H1 (cell line): Measurements from ENCODE around the gene ADARB2. TPM values are rescaled to one million over a fixed set of nuclear protein-coding genes. Genes with fewer than 3 reads are reported as not detected.

Experiments used
- CHD7 ChIP-seq: fragments of 300-600 bp; sonication (generic); IDR thresholded peaks from 2 replicates; pipeline ENCODE4 v1.7.1; 2012; ENCODE audit warnings: low read length, moderate library complexity, mild to moderate bottlenecking, inconsistent platforms; ENCODE audit not compliant: insufficient replicate concordance
- CREB1 ChIP-seq: IDR thresholded peaks from 2 replicates; pipeline ENCODE4 v1.6.1; 2012; ENCODE audit warnings: inconsistent platforms
- CTCF ChIP-seq, 3 experiments: IDR thresholded peaks; 1 replicate in 2 of 3; 2 replicates in 1 of 3; pipeline versions ENCODE4 v1.5.1 to v1.6.1; 2011; ENCODE audit warnings: low read length in 3 of 3, mild to moderate bottlenecking in 3 of 3, inconsistent platforms in 2 of 3, low read depth in 1 of 3, moderate library complexity in 1 of 3; ENCODE audit not compliant: insufficient read depth in 1 of 3; ENCODE audit errors: control extremely low read depth in 1 of 3
- SP1 ChIP-seq: IDR thresholded peaks from 2 replicates; pipeline ENCODE4 v1.6.1; 2011; ENCODE audit warnings: low read depth, low read length
- polyA plus RNA-seq, 7 experiments: library from polyadenylated mRNA; depleted of rRNA in 3 of 7; stranded (reverse) in 5 of 7; unstranded in 2 of 7; fragments of >200 nt in 5 of 7; fragments of 200-250 nt in 2 of 7; gene quantifications; 1 replicate in 5 of 7; 2 replicates in 1 of 7; 4 replicates in 1 of 7; pipeline versions ENCODE4 v1.2.1 to v1.2.3, GENCODE V29; 2011 to 2013; ENCODE audit warnings: missing spikeins in 2 of 7, mixed read lengths in 2 of 7
- total RNA-seq: library from RNA; stranded (reverse); fragmentation: NEBNext Ultra II Directional; extraction: Animal tissue kit (Norgen Biotek cat#: 25700); gene quantifications from 2 replicates; pipeline ENCODE4 v1.2.1, GENCODE V29; 2021

The ADARB2 gene
- total and polyA plus RNA-seq, 2 of the 8 experiments (the other 6 are each of a cell fraction or from before 2014, with no cell fraction given): 2.2 to 2.8 TPM

- no peak for TF ChIP-seq CHD7
- no peak for TF ChIP-seq CREB1
- TF ChIP-seq SP1: no peak
- no peak for TF ChIP-seq CTCF (IDR thresholded peaks at IDR 0.05; ENCODE audit: control extremely low read depth in 1 of 3, insufficient read depth in 1 of 3, low read depth in 1 of 3, low read length in 3 of 3)
Observed at GRCh38 chr10:1603181-1603580, 134.1 kb downstream of the ADARB2 start (continued).
